Breast epithelium (tissue), 4 donors: ENCODE results near the gene KDM5B. TPM values are rescaled to one million over a fixed set of nuclear protein-coding genes. Genes with fewer than 3 reads are reported as not detected.

Experiments
- DNase-seq, 2 donors: peaks; one replicate each; pipeline ENCODE4 v3.0.0-alpha.2; 2019; ENCODE audit warnings: low spot score in 2 of 2
- H3K27ac ChIP-seq, 2 donors: fragments of 200-600 bp; sonication (generic) in 1 of 2; one replicate each; pipeline ENCODE4 v1.5.1; 2016 to 2019; ENCODE audit warnings: mild to moderate bottlenecking in 1 of 2
- H3K27me3 ChIP-seq, 2 donors: fragments of 200-600 bp; sonication (generic) in 1 of 2; one replicate each; pipeline versions ENCODE4 v1.5.1 to v1.6.0; 2017 to 2019; ENCODE audit warnings: control low read depth in 1 of 2, mild to moderate bottlenecking in 1 of 2
- H3K36me3 ChIP-seq: fragments of 200-600 bp; one replicate; pipeline ENCODE4 v1.5.1; 2019
- H3K4me1 ChIP-seq, 2 donors: fragments of 200-600 bp; sonication (generic); one replicate each; pipeline ENCODE4 v1.5.1; 2016 to 2019; ENCODE audit warnings: control low read depth in 1 of 2
- H3K4me3 ChIP-seq, 3 donors: fragments of 200-600 bp; sonication (generic); 1 replicate in 2 of 3; 2 replicates in 1 of 3; pipeline ENCODE4 v1.5.1; 2016 to 2019; ENCODE audit warnings: mild to moderate bottlenecking in 3 of 3, moderate library complexity in 2 of 3
- H3K9me3 ChIP-seq, 2 donors: fragments of 200-600 bp; sonication (generic) in 1 of 2; one replicate each; pipeline ENCODE4 v1.5.1; 2016 to 2019; ENCODE audit warnings: control low read depth in 1 of 2
- CTCF ChIP-seq, 3 donors: fragments of 450-650 bp; IDR thresholded peaks; one replicate each; pipeline ENCODE4 v1.5.1; 2016 to 2017; ENCODE audit warnings: antibody characterized with exemption in 3 of 3, mild to moderate bottlenecking in 3 of 3, moderate library complexity in 3 of 3
- POLR2A ChIP-seq: fragments of 450-650 bp; IDR thresholded peaks from one replicate; pipeline ENCODE4 v1.6.1; 2016; ENCODE audit warnings: antibody characterized with exemption, mild to moderate bottlenecking, moderate library complexity
- POLR2AphosphoS5 ChIP-seq, 3 donors: sonication (generic); formaldehyde crosslinking; IDR thresholded peaks; one replicate each; pipeline ENCODE4 v1.6.1; 2017; ENCODE audit warnings: antibody characterized with exemption in 3 of 3
- intact Hi-C: fragments of 100-400 bp; cut with DNase I; formaldehyde crosslinking; loops from one replicate; pipeline ENCODE4 v1.15.1; 2023; ENCODE audit warnings: low total_unique reads
- total RNA-seq, 3 donors: library from RNA; depleted of rRNA; stranded (reverse); fragments of >200 nt; gene quantifications; one replicate each; pipeline ENCODE4 v1.1.0, GENCODE V29; 2016

KDM5B gene
- total RNA-seq, 3 donors from 2014 or later, result 37.6 to 122 (median 87.5) TPM

DNA sequence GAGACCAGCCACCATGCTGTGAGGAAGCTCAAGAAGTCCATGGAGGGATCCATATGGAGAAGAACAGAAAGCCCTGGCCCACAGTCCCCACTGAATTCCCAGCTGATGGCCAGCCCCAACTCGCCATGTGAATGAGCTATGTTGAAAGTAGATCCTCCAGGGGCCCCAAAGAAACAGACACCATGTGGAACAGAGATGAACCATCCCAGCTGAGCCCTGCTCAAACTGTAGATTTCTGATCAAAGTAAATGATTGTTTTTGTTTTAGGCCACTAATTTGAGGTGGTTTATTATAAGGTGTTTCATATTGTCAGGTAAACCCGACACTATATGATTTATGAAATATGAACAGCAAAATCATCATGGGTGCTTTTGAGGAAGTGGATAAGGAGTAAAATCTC, 130.8 kb downstream of the KDM5B start:
- TF ChIP-seq POLR2AphosphoS5 (IDR thresholded peaks at IDR 0.05), result no peak
- TF ChIP-seq POLR2A, result no peak
- TF ChIP-seq CTCF (IDR thresholded peaks at IDR 0.05), result no peak
- intact Hi-C loops, result no loop called here

More for the DNA sequence above, 130.8 kb downstream of the KDM5B start:
- Histone ChIP-seq H3K27ac (no peak overlapping the region), H3K4me1 (no peaks in the 10 kb centered on the region), H3K36me3 (no peaks in the 10 kb centered on the region), H3K27me3 (peaks cover 0 to 12% of the 10 kb centered on the region in 2 donors), H3K4me3 (no peak overlapping the region), H3K9me3 (peaks cover 3 to 10% of the 10 kb centered on the region in 2 donors)
- DNase-seq, result no peak

Other genes starting within 250 kb of the KDM5B start
- under 1 TPM; under 0.01 to 0.15 (median under 0.01) TPM for gene SYT2, start 98.0 kb downstream of the KDM5B start, total RNA-seq
- gene PCAT6, start 2.5 kb upstream of the KDM5B start, total RNA-seq, result 1 to 10 TPM in 1 of 3 donors, not detected in 2; 1.8 TPM
- 1 to 10 TPM; 4.8 to 6.9 (median 5.6) TPM for gene RABIF, start 80.7 kb upstream of the KDM5B start, total RNA-seq
- 10 to 100 TPM; 21.3 to 26.4 (median 25.5) TPM for gene KLHL12, start 118.8 kb upstream of the KDM5B start, total RNA-seq
- 100 to 1,000 TPM in 1 of 3 donors, 10 to 100 TPM in 2; 87.2 to 143 (median 87.5) TPM for gene ADIPOR1, start 149.9 kb upstream of the KDM5B start, total RNA-seq
- gene CYB5R1, start 158.8 kb upstream of the KDM5B start, total RNA-seq, result 10 to 100 TPM; 42.0 to 77.4 (median 53.8) TPM
- 100 to 1,000 TPM in 1 of 3 donors, 10 to 100 TPM in 2; 85.9 to 113 (median 94.1) TPM for gene TMEM183A, start 199.0 kb upstream of the KDM5B start, total RNA-seq
- gene PPFIA4, start 218.1 kb upstream of the KDM5B start, total RNA-seq, result 1 to 10 TPM in 2 of 3 donors, under 1 TPM in 1; 0.80 to 5.6 (median 2.9) TPM